Body of pancreas (tissue), 4 donors: ENCODE measurements around the gene C11orf91.

Source experiments
- POLR2A ChIP-seq, 3 donors: fragments of 450-650 bp; IDR thresholded peaks; one replicate each; pipeline ENCODE4 v1.6.1; 2016; ENCODE audit warnings: antibody characterized with exemption in 3 of 3, mild to moderate bottlenecking in 2 of 3
- TF ChIP-seq, protein P1 (sequence below), 7 experiments: fragments of 450-650 bp in 4 of 7; fragments of 200-600 bp in 3 of 7; sonication (generic) in 3 of 7; IDR thresholded peaks; one replicate each; pipeline ENCODE4 v1.5.1; 2016 to 2019; ENCODE audit warnings: antibody characterized with exemption in 7 of 7

DNA sequence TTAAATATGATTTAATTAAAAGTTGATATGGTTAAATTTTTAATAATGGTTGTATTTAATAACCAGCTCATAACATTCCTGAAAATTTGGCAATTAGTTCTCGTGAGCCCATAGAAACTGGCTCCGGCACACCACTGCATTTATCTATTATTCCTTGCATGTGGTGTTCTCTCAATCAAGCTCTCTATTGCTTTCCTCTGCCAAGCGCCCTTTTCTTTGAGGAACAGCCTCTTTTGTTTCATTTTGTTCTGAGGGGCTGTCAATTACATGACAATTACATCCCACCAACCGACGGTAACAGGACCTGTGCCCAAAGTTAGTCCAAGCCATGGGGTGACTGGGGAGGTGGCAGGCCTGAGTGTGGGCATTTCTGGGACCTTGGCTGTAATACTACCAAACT is 8.1 kb downstream of the C11orf91 start:
- TF ChIP-seq, protein P1, sequence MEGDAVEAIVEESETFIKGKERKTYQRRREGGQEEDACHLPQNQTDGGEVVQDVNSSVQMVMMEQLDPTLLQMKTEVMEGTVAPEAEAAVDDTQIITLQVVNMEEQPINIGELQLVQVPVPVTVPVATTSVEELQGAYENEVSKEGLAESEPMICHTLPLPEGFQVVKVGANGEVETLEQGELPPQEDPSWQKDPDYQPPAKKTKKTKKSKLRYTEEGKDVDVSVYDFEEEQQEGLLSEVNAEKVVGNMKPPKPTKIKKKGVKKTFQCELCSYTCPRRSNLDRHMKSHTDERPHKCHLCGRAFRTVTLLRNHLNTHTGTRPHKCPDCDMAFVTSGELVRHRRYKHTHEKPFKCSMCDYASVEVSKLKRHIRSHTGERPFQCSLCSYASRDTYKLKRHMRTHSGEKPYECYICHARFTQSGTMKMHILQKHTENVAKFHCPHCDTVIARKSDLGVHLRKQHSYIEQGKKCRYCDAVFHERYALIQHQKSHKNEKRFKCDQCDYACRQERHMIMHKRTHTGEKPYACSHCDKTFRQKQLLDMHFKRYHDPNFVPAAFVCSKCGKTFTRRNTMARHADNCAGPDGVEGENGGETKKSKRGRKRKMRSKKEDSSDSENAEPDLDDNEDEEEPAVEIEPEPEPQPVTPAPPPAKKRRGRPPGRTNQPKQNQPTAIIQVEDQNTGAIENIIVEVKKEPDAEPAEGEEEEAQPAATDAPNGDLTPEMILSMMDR (IDR thresholded peaks at IDR 0.05), result no peak
- no peak for TF ChIP-seq POLR2A (IDR thresholded peaks at IDR 0.05)
